Astrocyte (in vitro differentiated cells and primary cell): ENCODE results near the gene CAPN3. TPM values are rescaled to one million over a fixed set of nuclear protein-coding genes. Genes with fewer than 3 reads are reported as not detected.
"Not testable (repeated sequence)": the region's sequence is repeated elsewhere in the genome, so short reads cannot be mapped to it uniquely, and the experiment has no call there.

Source experiments
- DNase-seq: peaks from one replicate; pipeline ENCODE4 v3.0.0-alpha.2; 2010; ENCODE audit warnings: low read depth
- FAIRE-seq: peaks from 2 replicates; lab custom pipeline; 2011; peaks lifted over from hg19 to GRCh38; lab: Jason Lieb, UNC
- H2AFZ ChIP-seq: 2 replicates; pipeline ENCODE4 v1.6.0; 2012; ENCODE audit warnings: low read depth, low read length, inconsistent platforms
- H3K27ac ChIP-seq: 2 replicates; pipeline ENCODE4 v1.5.1; 2011; ENCODE audit warnings: low read depth, low read length, inconsistent platforms
- H3K27me3 ChIP-seq: 2 replicates; pipeline ENCODE4 v1.6.0; 2011; ENCODE audit warnings: low read length, inconsistent platforms; ENCODE audit not compliant: insufficient read depth
- H3K36me3 ChIP-seq: 2 replicates; pipeline ENCODE4 v1.5.1; 2011; ENCODE audit warnings: low read length, inconsistent platforms; ENCODE audit not compliant: insufficient read depth
- H3K4me1 ChIP-seq: 2 replicates; pipeline ENCODE4 v1.5.1; 2011; ENCODE audit warnings: low read length, inconsistent platforms; ENCODE audit not compliant: insufficient read depth
- H3K4me2 ChIP-seq: 2 replicates; pipeline ENCODE4 v1.6.0; 2012; ENCODE audit warnings: low read length, inconsistent platforms
- H3K4me3 ChIP-seq: 2 replicates; pipeline ENCODE4 v1.5.1; 2011; ENCODE audit warnings: low read depth, mild to moderate bottlenecking, low read length, inconsistent platforms; ENCODE audit not compliant: insufficient read depth
- H3K79me2 ChIP-seq: 2 replicates; pipeline ENCODE4 v1.6.0; 2012; ENCODE audit warnings: mild to moderate bottlenecking, low read length, inconsistent platforms; ENCODE audit not compliant: insufficient read depth
- H3K9ac ChIP-seq: 2 replicates; pipeline ENCODE4 v1.6.0; 2012; ENCODE audit warnings: mild to moderate bottlenecking, low read length, inconsistent platforms
- H3K9me3 ChIP-seq: 2 replicates; pipeline ENCODE4 v1.5.1; 2012; ENCODE audit warnings: low read depth, mild to moderate bottlenecking, low read length, inconsistent platforms; ENCODE audit not compliant: insufficient read depth
- H4K20me1 ChIP-seq: 2 replicates; pipeline ENCODE4 v1.6.0; 2012; ENCODE audit warnings: low read length, inconsistent platforms; ENCODE audit not compliant: insufficient read depth
- H3K27ac Mint-ChIP-seq: one replicate; pipeline ENCODE4 v1.8.0; 2021; ENCODE audit warnings: mild to moderate bottlenecking, mixed read lengths; ENCODE audit not compliant: unreplicated experiment
- H3K27me3 Mint-ChIP-seq: one replicate; pipeline ENCODE4 v1.8.0; 2021; ENCODE audit warnings: low read depth, mixed read lengths; ENCODE audit not compliant: unreplicated experiment
- H3K36me3 Mint-ChIP-seq: one replicate; pipeline ENCODE4 v1.8.0; 2021; ENCODE audit warnings: low read depth, mixed read lengths; ENCODE audit not compliant: unreplicated experiment
- H3K4me1 Mint-ChIP-seq: one replicate; pipeline ENCODE4 v1.8.0; 2021; ENCODE audit warnings: low read depth, mixed read lengths; ENCODE audit not compliant: unreplicated experiment
- H3K4me3 Mint-ChIP-seq: one replicate; pipeline ENCODE4 v1.8.0; 2021; ENCODE audit warnings: mild to moderate bottlenecking, moderate library complexity, mixed read lengths; ENCODE audit not compliant: unreplicated experiment
- H3K9me3 Mint-ChIP-seq: one replicate; pipeline ENCODE4 v1.8.0; 2021; ENCODE audit warnings: mild to moderate bottlenecking, mixed read lengths; ENCODE audit not compliant: unreplicated experiment
- EZH2 ChIP-seq: IDR thresholded peaks from 2 replicates; pipeline ENCODE4 v1.6.1; 2012; ENCODE audit warnings: mild to moderate bottlenecking, low read length, inconsistent platforms; ENCODE audit not compliant: insufficient read depth
- total RNA-seq: library from RNA; stranded (reverse); gene quantifications from 2 replicates; pipeline ENCODE4 v1.2.1, GENCODE V29; 2021
- TF ChIP-seq, protein P1 (sequence below): IDR thresholded peaks from 2 replicates; pipeline ENCODE4 v1.5.1; 2011; ENCODE audit warnings: low read depth, mild to moderate bottlenecking, inconsistent platforms, low read length, moderate library complexity; ENCODE audit not compliant: insufficient read depth

CAPN3 gene
- total RNA-seq, 1 donor from 2014 or later = 0.57 TPM

DNA sequence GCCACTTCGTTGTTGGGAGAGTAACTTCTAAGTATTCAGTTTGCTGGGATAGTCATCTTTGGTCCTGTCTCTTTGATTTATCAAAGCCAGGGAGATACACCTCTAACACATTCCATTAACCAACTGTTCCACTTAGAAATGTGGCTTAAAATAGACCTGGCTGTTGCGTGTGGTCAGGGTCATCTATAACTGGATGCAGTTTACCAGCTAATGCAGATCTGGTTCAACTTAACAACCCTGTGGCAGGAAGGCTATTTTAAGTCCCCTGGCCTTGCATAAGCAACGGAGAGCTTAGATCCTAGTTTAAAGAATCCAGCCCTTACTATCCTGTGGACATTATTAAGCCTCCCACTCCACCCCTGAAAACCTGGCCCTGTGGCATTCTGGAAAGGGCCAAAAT is 28.1 kb upstream of the CAPN3 start:
- no peak overlapping the region for H3K4me3 Mint-ChIP-seq
- peaks cover 10% of the 10 kb centered on the region for H3K9me3 Mint-ChIP-seq
- H3K27ac Mint-ChIP-seq = no peak overlapping the region

DNA sequence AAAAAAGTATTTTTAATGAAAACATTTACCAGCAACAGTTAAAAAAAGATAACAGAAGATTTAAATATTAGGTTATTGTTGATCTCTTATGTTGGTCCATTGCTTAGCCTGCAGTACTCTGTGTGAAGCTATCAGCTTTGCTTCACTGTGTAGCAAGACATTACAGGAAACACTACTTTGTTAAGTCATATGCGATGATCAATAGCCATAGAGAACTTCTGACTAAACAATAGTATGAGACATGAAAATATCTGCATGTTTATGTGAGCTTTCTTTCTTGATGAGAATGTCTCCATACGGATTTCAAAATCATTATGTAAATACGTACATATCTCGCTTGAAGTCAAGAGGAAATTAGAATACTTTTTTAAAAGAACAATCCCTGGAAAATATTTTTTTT is 27.0 kb upstream of the CAPN3 start:
- Histone ChIP-seq H3K4me1 (no peaks in the 10 kb centered on the region), H3K4me2 (no peak overlapping the region), H3K79me2 (no peaks in the 10 kb centered on the region), H3K27me3 (no peaks in the 10 kb centered on the region), H3K9me3 (no peaks in the 10 kb centered on the region), H3K9ac (no peak overlapping the region), H4K20me1 (no peaks in the 10 kb centered on the region), H3K36me3 (no peaks in the 10 kb centered on the region), H3K4me3 (no peak overlapping the region), H2AFZ (no peak overlapping the region), H3K27ac (no peak overlapping the region)
- DNase-seq (peak; percentile 36), FAIRE-seq (no peak)
- H3K4me1 Mint-ChIP-seq = peaks cover 7% of the 10 kb centered on the region
- H3K4me3 Mint-ChIP-seq = no peak overlapping the region
- H3K9me3 Mint-ChIP-seq = peaks cover 16% of the 10 kb centered on the region
- peaks cover 7% of the 10 kb centered on the region for H3K36me3 Mint-ChIP-seq
- no peak overlapping the region for H3K27ac Mint-ChIP-seq
- TF ChIP-seq EZH2 = no peak
- TF ChIP-seq, protein P1, sequence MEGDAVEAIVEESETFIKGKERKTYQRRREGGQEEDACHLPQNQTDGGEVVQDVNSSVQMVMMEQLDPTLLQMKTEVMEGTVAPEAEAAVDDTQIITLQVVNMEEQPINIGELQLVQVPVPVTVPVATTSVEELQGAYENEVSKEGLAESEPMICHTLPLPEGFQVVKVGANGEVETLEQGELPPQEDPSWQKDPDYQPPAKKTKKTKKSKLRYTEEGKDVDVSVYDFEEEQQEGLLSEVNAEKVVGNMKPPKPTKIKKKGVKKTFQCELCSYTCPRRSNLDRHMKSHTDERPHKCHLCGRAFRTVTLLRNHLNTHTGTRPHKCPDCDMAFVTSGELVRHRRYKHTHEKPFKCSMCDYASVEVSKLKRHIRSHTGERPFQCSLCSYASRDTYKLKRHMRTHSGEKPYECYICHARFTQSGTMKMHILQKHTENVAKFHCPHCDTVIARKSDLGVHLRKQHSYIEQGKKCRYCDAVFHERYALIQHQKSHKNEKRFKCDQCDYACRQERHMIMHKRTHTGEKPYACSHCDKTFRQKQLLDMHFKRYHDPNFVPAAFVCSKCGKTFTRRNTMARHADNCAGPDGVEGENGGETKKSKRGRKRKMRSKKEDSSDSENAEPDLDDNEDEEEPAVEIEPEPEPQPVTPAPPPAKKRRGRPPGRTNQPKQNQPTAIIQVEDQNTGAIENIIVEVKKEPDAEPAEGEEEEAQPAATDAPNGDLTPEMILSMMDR = no peak
- H3K27me3 Mint-ChIP-seq = no peaks in the 10 kb centered on the region

More for the DNA sequence above, 28.1 kb upstream of the CAPN3 start:
- Histone ChIP-seq H3K9me3 (no peaks in the 10 kb centered on the region), H3K79me2 (no peaks in the 10 kb centered on the region), H3K4me2 (no peak overlapping the region), H3K4me3 (no peak overlapping the region), H3K36me3 (no peaks in the 10 kb centered on the region), H3K9ac (no peak overlapping the region), H3K4me1 (no peaks in the 10 kb centered on the region), H2AFZ (no peak overlapping the region), H3K27me3 (no peaks in the 10 kb centered on the region), H4K20me1 (no peaks in the 10 kb centered on the region), H3K27ac (no peak overlapping the region)
- DNase-seq = peak; percentile 12
- no peak for FAIRE-seq
- peaks cover 7% of the 10 kb centered on the region for H3K36me3 Mint-ChIP-seq
- H3K27me3 Mint-ChIP-seq = no peaks in the 10 kb centered on the region
- H3K4me1 Mint-ChIP-seq = peaks cover 7% of the 10 kb centered on the region
- TF ChIP-seq, protein P1 = no peak
- TF ChIP-seq EZH2 = no peak

DNA sequence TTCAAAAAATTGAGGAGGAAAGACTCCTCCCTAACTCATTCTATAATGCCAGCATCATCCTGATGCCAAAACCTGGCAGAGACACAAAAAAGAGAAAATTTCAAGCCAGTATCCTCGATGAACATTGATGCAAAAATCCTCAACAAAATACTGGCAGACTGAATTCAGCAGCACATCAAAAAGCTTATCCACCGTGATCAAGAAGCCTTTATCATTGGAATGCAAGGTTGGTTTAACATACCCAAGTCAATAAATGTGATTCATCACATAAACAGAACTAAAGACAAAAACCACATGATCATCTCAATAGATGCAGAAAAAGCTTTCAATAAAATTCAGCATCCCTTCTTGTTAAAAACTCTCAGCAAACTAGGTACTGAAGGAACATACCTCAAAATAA is 24.2 kb upstream of the CAPN3 start:
- no peaks in the 10 kb centered on the region for H3K27me3 ChIP-seq
- no peak overlapping the region for H3K4me3 Mint-ChIP-seq
- peaks cover 16% of the 10 kb centered on the region for H3K9me3 Mint-ChIP-seq
- H2AFZ ChIP-seq = no peak overlapping the region
- DNase-seq = no peak
- H3K36me3 Mint-ChIP-seq = peaks cover 7% of the 10 kb centered on the region
- H3K4me1 ChIP-seq = no peaks in the 10 kb centered on the region
- no peaks in the 10 kb centered on the region for H3K79me2 ChIP-seq
- TF ChIP-seq, protein P1 = no peak
- no peak for TF ChIP-seq EZH2
- no peak overlapping the region for H3K27ac ChIP-seq
- no peak overlapping the region for H3K9ac ChIP-seq
- H3K27ac Mint-ChIP-seq = no peak overlapping the region
- peaks cover 10% of the 10 kb centered on the region for H3K4me1 Mint-ChIP-seq
- H3K27me3 Mint-ChIP-seq = no peaks in the 10 kb centered on the region
- no peaks in the 10 kb centered on the region for H4K20me1 ChIP-seq
- H3K4me2 ChIP-seq = no peak overlapping the region
- FAIRE-seq = no peak
- H3K9me3 ChIP-seq = no peaks in the 10 kb centered on the region
- no peaks in the 10 kb centered on the region for H3K36me3 ChIP-seq
- H3K4me3 ChIP-seq = no peak overlapping the region

DNA sequence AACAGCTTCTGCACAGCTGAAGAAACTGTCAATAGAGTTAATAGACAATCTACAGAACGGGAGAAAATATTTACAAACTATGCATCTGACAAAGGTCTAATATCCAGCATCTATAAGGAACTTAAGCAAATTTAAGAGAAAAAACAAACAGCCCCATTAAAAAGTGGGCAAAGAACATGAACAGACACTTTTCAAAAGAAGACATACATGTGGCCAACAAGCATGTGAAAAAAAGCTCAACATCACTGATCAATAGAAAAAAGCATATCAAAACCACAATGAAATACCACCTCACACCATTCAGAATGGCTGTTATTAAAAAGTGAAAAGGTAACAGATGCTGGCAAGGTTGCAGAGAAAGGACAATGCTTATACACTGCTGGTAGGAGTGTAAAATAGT is 22.7 kb upstream of the CAPN3 start:
- not testable (repeated sequence) for H3K27ac Mint-ChIP-seq, H3K4me2 ChIP-seq, H3K36me3 Mint-ChIP-seq, H3K9me3 ChIP-seq, DNase-seq, H3K27me3 Mint-ChIP-seq, H3K4me3 ChIP-seq, H3K4me1 ChIP-seq, H3K4me1 Mint-ChIP-seq, H3K27me3 ChIP-seq, H3K9ac ChIP-seq, H3K27ac ChIP-seq, FAIRE-seq, H3K36me3 ChIP-seq, H3K4me3 Mint-ChIP-seq, H3K79me2 ChIP-seq, H2AFZ ChIP-seq, H4K20me1 ChIP-seq
- H3K9me3 Mint-ChIP-seq = peaks cover 16% of the 10 kb centered on the region
